CD4-positive, alpha-beta memory T cell (primary cell): Measurements from ENCODE around the gene FRMD1. TPM values are rescaled to one million over a fixed set of nuclear protein-coding genes. Genes with fewer than 3 reads are reported as not detected.

ENCODE experiments used
- CTCF ChIA-PET: fragments of 350-600 bp; sonication (Branson Sonifier 250); formaldehyde crosslinking; loops from one replicate; lab custom pipeline; 2021; ENCODE audit warnings: inconsistent platforms; ENCODE audit not compliant: partially characterized antibody; lab: Charles Lee
- POLR2A ChIA-PET: fragments of 350-600 bp; sonication (Branson Sonifier 250); formaldehyde crosslinking; loops from one replicate; lab custom pipeline; 2021; ENCODE audit not compliant: partially characterized antibody; lab: Charles Lee
- DNase-seq, 5 donors: peaks; one replicate each; pipeline versions ENCODE4 v3.0.0 to v3.0.0-alpha.2; 2020 to 2022; ENCODE audit warnings: mixed read lengths in 1 of 5
- H3K27ac ChIP-seq: one replicate; pipeline ENCODE4 v1.7.0; 2013; ENCODE audit warnings: low read depth, low read length
- H3K27me3 ChIP-seq: 2 replicates; pipeline ENCODE4 v1.7.0; 2013; ENCODE audit warnings: mild to moderate bottlenecking, low read length, moderate library complexity; ENCODE audit not compliant: insufficient read depth
- H3K36me3 ChIP-seq: 2 replicates; pipeline ENCODE4 v1.7.0; 2013; ENCODE audit warnings: mild to moderate bottlenecking, low read length, moderate library complexity; ENCODE audit not compliant: insufficient read depth
- H3K4me1 ChIP-seq: 2 replicates; pipeline ENCODE4 v1.7.0; 2013; ENCODE audit warnings: mild to moderate bottlenecking, low read length, moderate library complexity; ENCODE audit not compliant: insufficient read depth
- H3K4me3 ChIP-seq, 2 donors: one replicate each; pipeline ENCODE4 v1.7.0; 2013; ENCODE audit warnings: low read length in 2 of 2, mild to moderate bottlenecking in 1 of 2
- H3K9me3 ChIP-seq, 2 donors: one replicate each; pipeline ENCODE4 v1.7.0; 2013; ENCODE audit warnings: low read length in 2 of 2, control low read depth in 1 of 2; ENCODE audit not compliant: control insufficient read depth in 1 of 2
- H3K27ac Mint-ChIP-seq, 7 donors: one replicate each; pipeline ENCODE4 v1.8.0; 2020 to 2021; ENCODE audit warnings: mixed read lengths in 7 of 7, mild to moderate bottlenecking in 6 of 7, inconsistent platforms in 3 of 7, moderate library complexity in 3 of 7
- H3K27me3 Mint-ChIP-seq, 2 donors: one replicate each; pipeline ENCODE4 v1.8.0; 2020 to 2021; ENCODE audit warnings: mixed read lengths in 2 of 2
- H3K36me3 Mint-ChIP-seq, 2 donors: one replicate each; pipeline ENCODE4 v1.8.0; 2020 to 2021; ENCODE audit warnings: mixed read lengths in 2 of 2, inconsistent platforms in 1 of 2, mild to moderate bottlenecking in 1 of 2
- H3K4me1 Mint-ChIP-seq, 4 donors: one replicate each; pipeline ENCODE4 v1.8.0; 2020 to 2021; ENCODE audit warnings: mixed read lengths in 4 of 4, mild to moderate bottlenecking in 1 of 4
- H3K4me3 Mint-ChIP-seq, 8 donors: one replicate each; pipeline ENCODE4 v1.8.0; 2020 to 2021; ENCODE audit warnings: mixed read lengths in 8 of 8, mild to moderate bottlenecking in 7 of 8, moderate library complexity in 6 of 8, inconsistent platforms in 3 of 8
- H3K9me3 Mint-ChIP-seq, 8 donors: one replicate each; pipeline ENCODE4 v1.8.0; 2020 to 2021; ENCODE audit warnings: mixed read lengths in 8 of 8, mild to moderate bottlenecking in 5 of 8, inconsistent platforms in 3 of 8, moderate library complexity in 1 of 8
- intact Hi-C: fragments of 100-400 bp; cut with micrococcal nuclease; formaldehyde crosslinking; loops from one replicate; pipeline ENCODE4 v1.15.1; 2023
- polyA plus RNA-seq, 2 donors: library from polyadenylated mRNA; unstranded; fragments of 300-500 nt; fragmentation: Illumina TruSeq; gene quantifications; one replicate each; pipeline ENCODE4 v1.2.3, GENCODE V29; 2021
- total RNA-seq, 2 experiments: library from RNA; stranded (reverse); gene quantifications; one replicate each; pipeline ENCODE4 v1.2.3, GENCODE V29; 2021

The FRMD1 gene
- total and polyA plus RNA-seq, 4 experiments from 2014 or later = not detected

GRCh38 chr6:168054765-168055560 is 24.0 kb downstream of the FRMD1 start:
- H3K27me3 Mint-ChIP-seq = no peaks in the 10 kb centered on the region
- no peaks in the 10 kb centered on the region for H3K4me1 Mint-ChIP-seq
- Histone ChIP-seq H3K27ac (no peak overlapping the region), H3K27me3 (no peaks in the 10 kb centered on the region), H3K4me3 (no peak overlapping the region), H3K9me3 (no peaks in the 10 kb centered on the region), H3K4me1 (no peaks in the 10 kb centered on the region), H3K36me3 (no peaks in the 10 kb centered on the region)
- DNase-seq = no peak
- POLR2A ChIA-PET = no interaction called here
- H3K9me3 Mint-ChIP-seq = no peaks in the 10 kb centered on the region
- CTCF ChIA-PET = no interaction called here
- no peak overlapping the region for H3K27ac Mint-ChIP-seq
- H3K36me3 Mint-ChIP-seq = no peaks in the 10 kb centered on the region
- intact Hi-C loops = no loop called here
- no peak overlapping the region for H3K4me3 Mint-ChIP-seq

DNA sequence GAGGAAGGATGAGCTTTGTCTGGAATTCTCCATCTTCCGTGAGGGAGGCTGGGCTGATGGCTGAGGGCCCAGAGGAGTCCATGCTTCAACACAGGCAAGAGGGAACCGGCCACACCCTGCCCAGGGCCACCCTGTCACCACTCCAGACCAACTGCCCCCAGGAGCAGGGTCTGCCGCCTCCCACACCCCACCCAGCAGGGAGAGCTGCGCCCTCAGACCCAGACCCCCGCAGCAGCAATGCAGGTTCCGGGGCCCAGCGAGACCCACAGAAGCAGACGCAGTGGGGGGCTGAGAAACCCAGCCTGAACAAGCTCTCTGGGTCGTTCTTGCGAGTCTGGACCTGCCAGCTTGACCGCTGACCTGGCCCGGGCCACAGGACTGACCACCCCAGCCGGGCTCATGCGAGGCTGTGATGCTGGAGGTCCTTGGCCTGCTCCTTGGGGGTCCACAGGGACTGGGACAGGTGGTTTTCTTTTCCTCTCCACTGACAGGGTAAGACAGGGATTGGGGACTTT is 25.0 kb downstream of the FRMD1 start:
- no peak overlapping the region for H3K4me3 Mint-ChIP-seq
- ChIA-PET POLR2A (no interaction called here), CTCF (no interaction called here)

DNA sequence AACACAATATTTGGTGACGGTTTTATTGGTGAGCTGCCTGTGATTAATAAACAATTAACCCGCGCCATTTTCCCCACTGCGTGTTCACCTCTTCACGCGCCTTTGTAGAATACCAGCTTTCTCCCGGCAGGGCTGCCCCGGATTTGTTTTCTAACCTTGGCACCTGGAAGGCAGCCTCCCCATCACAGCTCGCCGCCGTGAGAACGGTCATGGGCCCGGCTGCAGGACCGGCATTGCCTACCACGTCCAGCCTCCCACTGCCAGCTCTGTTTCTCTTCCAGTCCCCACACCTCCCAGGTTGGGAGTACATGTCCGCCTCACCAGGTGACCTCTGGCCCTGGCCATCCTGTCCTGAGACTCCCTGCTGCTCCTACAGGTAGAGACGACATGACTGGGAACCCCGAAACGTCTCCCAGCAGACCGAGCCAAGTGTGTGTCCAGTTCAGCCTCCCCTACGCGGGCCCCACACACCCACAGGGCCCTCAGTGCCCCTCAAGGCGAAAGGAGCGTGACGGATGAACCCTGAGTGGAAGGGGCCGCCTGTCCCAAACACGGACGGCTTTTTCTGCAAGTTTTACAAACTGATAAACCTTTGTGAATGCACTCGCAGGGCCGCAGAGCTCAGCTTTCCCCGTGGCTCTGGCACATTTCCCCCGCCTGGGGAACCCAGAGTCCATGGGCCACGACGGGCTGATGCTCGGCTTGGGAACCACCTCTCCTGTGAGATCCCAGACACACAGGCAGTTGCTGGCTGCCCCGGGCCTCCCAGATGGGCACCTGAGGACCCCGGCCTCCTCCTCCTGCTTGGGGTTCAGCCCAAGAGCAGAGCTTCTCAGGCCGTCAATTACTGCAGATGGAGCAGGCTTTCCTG is 25.7 kb downstream of the FRMD1 start:
- no peaks in the 10 kb centered on the region for H3K4me1 Mint-ChIP-seq
- Histone ChIP-seq H3K9me3 (no peaks in the 10 kb centered on the region), H3K27me3 (no peaks in the 10 kb centered on the region), H3K36me3 (no peaks in the 10 kb centered on the region), H3K4me3 (no peak overlapping the region), H3K27ac (no peak overlapping the region), H3K4me1 (no peaks in the 10 kb centered on the region)
- POLR2A ChIA-PET = no interaction called here
- H3K9me3 Mint-ChIP-seq = peaks cover 0 to 1% (median 0%) of the 10 kb centered on the region in 8 donors
- no peaks in the 10 kb centered on the region for H3K27me3 Mint-ChIP-seq
- no peaks in the 10 kb centered on the region for H3K36me3 Mint-ChIP-seq
- H3K4me3 Mint-ChIP-seq = no peak overlapping the region
- no peak for DNase-seq
- CTCF ChIA-PET = no interaction called here
- H3K27ac Mint-ChIP-seq = no peak overlapping the region
- intact Hi-C loops = no loop called here

More for the DNA sequence above, 25.0 kb downstream of the FRMD1 start:
- H3K36me3 ChIP-seq = no peaks in the 10 kb centered on the region
- no peak overlapping the region for H3K4me3 ChIP-seq
- Mint-ChIP-seq H3K36me3 (no peaks in the 10 kb centered on the region), H3K9me3 (peaks cover 0 to 1% (median 0%) of the 10 kb centered on the region in 8 donors), H3K4me1 (no peaks in the 10 kb centered on the region), H3K27me3 (no peaks in the 10 kb centered on the region), H3K27ac (no peak overlapping the region)
- no peaks in the 10 kb centered on the region for H3K27me3 ChIP-seq
- no peaks in the 10 kb centered on the region for H3K4me1 ChIP-seq
- intact Hi-C loops = no loop called here
- DNase-seq = no peak
- no peak overlapping the region for H3K27ac ChIP-seq
- no peaks in the 10 kb centered on the region for H3K9me3 ChIP-seq

GRCh38 chr6:168052291-168052891 is 26.6 kb downstream of the FRMD1 start:
- Histone ChIP-seq H3K27me3 (no peaks in the 10 kb centered on the region), H3K36me3 (no peaks in the 10 kb centered on the region), H3K4me3 (no peak overlapping the region), H3K9me3 (no peaks in the 10 kb centered on the region), H3K27ac (no peak overlapping the region), H3K4me1 (no peaks in the 10 kb centered on the region)
- CTCF ChIA-PET = no interaction called here
- Mint-ChIP-seq H3K27me3 (no peaks in the 10 kb centered on the region), H3K9me3 (peaks cover 0 to 1% (median 0%) of the 10 kb centered on the region in 8 donors), H3K36me3 (no peaks in the 10 kb centered on the region), H3K27ac (no peak overlapping the region), H3K4me3 (no peak overlapping the region), H3K4me1 (no peaks in the 10 kb centered on the region)
- no peak for DNase-seq
- POLR2A ChIA-PET = no interaction called here
- intact Hi-C loops = no loop called here

DNA sequence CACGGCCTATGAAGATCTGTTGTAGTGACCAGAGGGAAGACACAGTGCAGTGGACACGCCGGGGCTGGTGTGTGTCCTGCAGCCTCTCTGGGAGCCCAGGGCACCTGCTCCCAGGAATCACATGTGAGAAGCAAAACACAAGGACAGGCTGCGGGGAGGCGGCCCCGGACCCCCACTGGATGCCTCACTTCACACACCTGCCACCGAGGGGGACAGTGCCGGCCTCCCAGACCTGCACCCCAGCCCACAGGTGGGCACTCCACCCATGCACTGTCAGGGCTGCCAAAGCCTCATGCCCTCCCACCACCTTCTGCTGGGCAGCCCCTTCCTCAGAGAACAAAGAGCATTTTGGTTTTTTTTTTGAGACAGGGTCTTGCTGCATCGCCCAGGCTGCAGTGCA is 27.4 kb downstream of the FRMD1 start:
- intact Hi-C loops = no loop called here
- no peaks in the 10 kb centered on the region for H3K27me3 Mint-ChIP-seq
- H3K27ac Mint-ChIP-seq = no peak overlapping the region
- H3K27ac ChIP-seq = no peak overlapping the region
- no peaks in the 10 kb centered on the region for H3K36me3 Mint-ChIP-seq
- H3K4me1 ChIP-seq = no peaks in the 10 kb centered on the region
- H3K9me3 Mint-ChIP-seq = peaks cover 0 to 1% (median 0%) of the 10 kb centered on the region in 8 donors
- POLR2A ChIA-PET = no interaction called here
- H3K27me3 ChIP-seq = no peaks in the 10 kb centered on the region
- no peaks in the 10 kb centered on the region for H3K36me3 ChIP-seq
- no peak overlapping the region for H3K4me3 ChIP-seq
- no peak overlapping the region for H3K4me3 Mint-ChIP-seq
- CTCF ChIA-PET = no interaction called here
- DNase-seq = no peak
- no peaks in the 10 kb centered on the region for H3K4me1 Mint-ChIP-seq
- no peaks in the 10 kb centered on the region for H3K9me3 ChIP-seq

DNA sequence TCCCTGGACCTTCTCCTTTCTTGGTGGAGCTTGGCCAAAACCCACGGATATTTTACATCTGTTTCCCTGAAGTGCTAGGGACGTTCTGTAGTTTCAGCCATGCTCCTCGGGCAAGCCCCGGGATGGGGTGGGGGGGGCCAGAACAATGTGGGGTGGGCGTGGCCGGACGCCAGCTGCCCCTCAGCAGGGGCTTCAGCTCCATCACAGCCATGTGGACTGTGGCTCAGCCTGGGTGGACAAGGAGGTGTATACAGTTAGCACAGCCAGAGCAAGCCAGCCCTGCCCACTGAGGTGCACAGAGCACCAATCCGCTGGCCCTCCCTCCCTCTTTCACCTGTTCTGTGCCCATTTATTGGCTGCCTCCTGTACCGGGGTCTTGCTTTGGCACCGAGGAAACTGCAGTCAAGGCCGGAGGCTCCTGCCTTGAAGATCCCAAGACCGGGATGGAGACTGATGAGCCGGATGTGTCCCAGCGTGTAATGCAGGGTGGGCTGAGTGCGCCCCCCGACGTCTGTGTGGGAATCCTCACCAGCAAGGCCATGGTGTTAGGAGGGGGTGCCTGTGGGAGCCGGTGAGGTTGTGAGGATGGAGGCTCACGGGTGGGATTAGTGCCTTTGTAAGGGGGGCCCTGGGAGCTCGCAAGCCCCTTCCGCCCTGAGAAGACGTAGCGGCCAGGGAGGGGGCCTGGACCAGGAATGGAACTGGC is 28.0 kb downstream of the FRMD1 start:
- Histone ChIP-seq H3K27ac (no peak overlapping the region), H3K36me3 (no peaks in the 10 kb centered on the region), H3K27me3 (no peaks in the 10 kb centered on the region), H3K9me3 (no peaks in the 10 kb centered on the region), H3K4me1 (no peaks in the 10 kb centered on the region), H3K4me3 (no peak overlapping the region)
- DNase-seq = no peak
- intact Hi-C loops = no loop called here
- no peaks in the 10 kb centered on the region for H3K36me3 Mint-ChIP-seq
- ChIA-PET POLR2A (no interaction called here), CTCF (no interaction called here)
- peaks cover 0 to 1% (median 0%) of the 10 kb centered on the region in 8 donors for H3K9me3 Mint-ChIP-seq
- H3K27me3 Mint-ChIP-seq = no peaks in the 10 kb centered on the region
- H3K27ac Mint-ChIP-seq = no peak overlapping the region
- no peaks in the 10 kb centered on the region for H3K4me1 Mint-ChIP-seq
- no peak overlapping the region for H3K4me3 Mint-ChIP-seq
